Measurements from ENCODE around the gene SEPTIN2.

GRCh38 chr2:241323778-241324177 lies 8.1 kb downstream of the SEPTIN2 start:
- no peak for TF ChIP-seq CTCF (IDR thresholded peaks at IDR 0.05)
- no peak for TF ChIP-seq AFF4 (CRISPR knock-in tag; IDR thresholded peaks at IDR 0.05; ENCODE audit: borderline replicate concordance)
- TF ChIP-seq SP1 (CRISPR knock-in tag; conservative IDR thresholded peaks at IDR 0.05) = no peak
- no peak for TF ChIP-seq GABPB1 (CRISPR knock-in tag; IDR thresholded peaks at IDR 0.05)
